Left lung (tissue), 10 donors: ENCODE data around the gene CALML3. TPM values are rescaled to one million over a fixed set of nuclear protein-coding genes. Genes with fewer than 3 reads are reported as not detected.
A peak's percentile ranks its signal among the peaks of the same experiment; 100 is the strongest.

Source experiments
- ATAC-seq: fragments of 200-7000 bp; cut with Tn5 transposase; one replicate; pipeline ENCODE4 v1.9.1; 2020; ENCODE audit warnings: moderate library complexity
- DNase-seq, 4 donors: peaks; one replicate each; pipeline ENCODE4 v3.0.0-alpha.2; 2013 to 2020
- H3K27ac ChIP-seq, 2 donors: fragments of 200-600 bp; sonication (generic) in 1 of 2; one replicate each; pipeline versions ENCODE4 v1.5.0 to v1.8.0; 2020 to 2021
- H3K27me3 ChIP-seq, 2 donors: fragments of 200-600 bp; sonication (generic) in 1 of 2; one replicate each; pipeline versions ENCODE4 v1.5.0 to v1.8.0; 2020 to 2021
- H3K36me3 ChIP-seq, 2 donors: fragments of 200-600 bp; sonication (generic) in 1 of 2; one replicate each; pipeline versions ENCODE4 v1.5.0 to v1.8.0; 2020 to 2021
- H3K4me1 ChIP-seq, 2 donors: fragments of 200-600 bp; one replicate each; pipeline ENCODE4 v1.8.0; 2021
- H3K4me3 ChIP-seq, 2 donors: fragments of 200-600 bp; sonication (generic) in 1 of 2; one replicate each; pipeline versions ENCODE4 v1.5.0 to v1.8.0; 2020 to 2021; ENCODE audit warnings: mild to moderate bottlenecking in 1 of 2
- H3K9me3 ChIP-seq, 2 donors: fragments of 200-600 bp; sonication (generic) in 1 of 2; one replicate each; pipeline versions ENCODE4 v1.5.0 to v1.8.0; 2020 to 2021
- intact Hi-C, 2 donors: fragments of 100-400 bp; cut with DNase I; formaldehyde crosslinking; loops; one replicate each; pipeline versions ENCODE4 v1.11.2 to v1.14.2; 2022
- polyA plus RNA-seq, 6 donors: library from polyadenylated mRNA; unstranded; fragments of 120-200 nt; gene quantifications; one replicate each; pipeline ENCODE4 v1.2.1, GENCODE V29; 2013; ENCODE audit not compliant: insufficient read length in 6 of 6
- total RNA-seq, 2 donors: library from RNA; stranded (reverse); fragmentation: NEBNext Ultra II Directional; extraction: Animal tissue kit (Norgen Biotek cat#: 25700); gene quantifications; one replicate each; pipeline ENCODE4 v1.2.1, GENCODE V29; 2021
- TF ChIP-seq, protein P1 (sequence below), 2 donors: fragments of 200-600 bp; sonication (generic) in 1 of 2; IDR thresholded peaks; one replicate each; pipeline versions ENCODE4 v1.5.0 to v1.8.0; 2021; ENCODE audit warnings: antibody characterized with exemption in 2 of 2
- donor health status: DM: no; HTN: yes; CAD: no.
- donor health status: DM: no; HTN: no; CAD: no.

CALML3 gene
- total and polyA plus RNA-seq, 8 donors = 0.28 to 0.87 (median 0.64) TPM; not detected in 2

GRCh38 chr10:5490032-5490431 is 34.7 kb upstream of the CALML3 start:
- DNase-seq = no peak
- Histone ChIP-seq H3K4me1 (no peaks in the 10 kb centered on the region), H3K27ac (no peak overlapping the region), H3K9me3 (peaks cover 0 to 10% of the 10 kb centered on the region in 2 donors), H3K36me3 (no peaks in the 10 kb centered on the region), H3K27me3 (no peaks in the 10 kb centered on the region), H3K4me3 (no peak overlapping the region)
- no peak for ATAC-seq
- intact Hi-C loops = no loop called here
- TF ChIP-seq, protein P1, sequence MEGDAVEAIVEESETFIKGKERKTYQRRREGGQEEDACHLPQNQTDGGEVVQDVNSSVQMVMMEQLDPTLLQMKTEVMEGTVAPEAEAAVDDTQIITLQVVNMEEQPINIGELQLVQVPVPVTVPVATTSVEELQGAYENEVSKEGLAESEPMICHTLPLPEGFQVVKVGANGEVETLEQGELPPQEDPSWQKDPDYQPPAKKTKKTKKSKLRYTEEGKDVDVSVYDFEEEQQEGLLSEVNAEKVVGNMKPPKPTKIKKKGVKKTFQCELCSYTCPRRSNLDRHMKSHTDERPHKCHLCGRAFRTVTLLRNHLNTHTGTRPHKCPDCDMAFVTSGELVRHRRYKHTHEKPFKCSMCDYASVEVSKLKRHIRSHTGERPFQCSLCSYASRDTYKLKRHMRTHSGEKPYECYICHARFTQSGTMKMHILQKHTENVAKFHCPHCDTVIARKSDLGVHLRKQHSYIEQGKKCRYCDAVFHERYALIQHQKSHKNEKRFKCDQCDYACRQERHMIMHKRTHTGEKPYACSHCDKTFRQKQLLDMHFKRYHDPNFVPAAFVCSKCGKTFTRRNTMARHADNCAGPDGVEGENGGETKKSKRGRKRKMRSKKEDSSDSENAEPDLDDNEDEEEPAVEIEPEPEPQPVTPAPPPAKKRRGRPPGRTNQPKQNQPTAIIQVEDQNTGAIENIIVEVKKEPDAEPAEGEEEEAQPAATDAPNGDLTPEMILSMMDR (IDR thresholded peaks at IDR 0.05) = no peak

- H3K36me3 ChIP-seq = no peaks in the 10 kb centered on the region
- no peak for ATAC-seq
- no peaks in the 10 kb centered on the region for H3K27me3 ChIP-seq
- intact Hi-C loops = no loop called here
- peak in 1 of 4 donors; percentile 27 for DNase-seq
- H3K27ac ChIP-seq = no peak overlapping the region
- TF ChIP-seq, protein P1 (IDR thresholded peaks at IDR 0.05) = no peak
- no peaks in the 10 kb centered on the region for H3K4me1 ChIP-seq
- H3K9me3 ChIP-seq = peaks cover 0 to 10% of the 10 kb centered on the region in 2 donors
- H3K4me3 ChIP-seq = no peak overlapping the region
These were observed 33.9 kb upstream of the CALML3 start for GRCh38 chr10:5490698-5491464.

DNA sequence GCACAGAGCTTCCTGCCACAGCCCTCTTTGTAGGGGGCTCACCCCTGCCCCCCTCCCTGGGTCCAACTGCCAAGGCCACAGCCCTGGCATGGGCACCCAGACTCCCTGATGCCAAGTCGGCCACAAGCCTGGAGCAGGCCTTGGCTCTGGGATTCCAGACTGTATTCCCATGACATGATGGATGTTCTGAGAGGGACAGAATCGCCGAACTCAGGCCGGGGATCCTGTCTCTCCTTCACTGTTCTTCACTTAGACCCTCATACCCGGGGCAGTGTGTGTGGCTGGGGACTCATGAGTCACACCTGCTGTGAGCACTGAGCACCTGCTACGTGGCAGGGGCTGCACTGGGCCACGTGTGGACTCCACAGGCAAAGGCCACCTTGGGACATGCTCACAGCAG is 33.3 kb upstream of the CALML3 start:
- no peaks in the 10 kb centered on the region for H3K36me3 ChIP-seq
- H3K4me3 ChIP-seq = no peak overlapping the region
- H3K27ac ChIP-seq = no peak overlapping the region
- no peaks in the 10 kb centered on the region for H3K27me3 ChIP-seq
- DNase-seq = peak in 1 of 4 donors; percentile 40
- intact Hi-C loops = no loop called here
- H3K4me1 ChIP-seq = no peaks in the 10 kb centered on the region
- H3K9me3 ChIP-seq = peaks cover 0 to 10% of the 10 kb centered on the region in 2 donors
- TF ChIP-seq, protein P1 (IDR thresholded peaks at IDR 0.05) = no peak
- no peak for ATAC-seq

GRCh38 chr10:5492322-5492855 is 32.4 kb upstream of the CALML3 start:
- intact Hi-C loops = no loop called here
- DNase-seq (no peak), ATAC-seq (no peak)
- H3K4me1 ChIP-seq = no peaks in the 10 kb centered on the region
- H3K27me3 ChIP-seq = no peaks in the 10 kb centered on the region
- TF ChIP-seq, protein P1 (IDR thresholded peaks at IDR 0.05) = no peak
- H3K27ac ChIP-seq = no peak overlapping the region
- no peaks in the 10 kb centered on the region for H3K36me3 ChIP-seq
- H3K4me3 ChIP-seq = no peak overlapping the region
- peaks cover 0 to 10% of the 10 kb centered on the region in 2 donors for H3K9me3 ChIP-seq

GRCh38 chr10:5492929-5493576 is 31.7 kb upstream of the CALML3 start:
- no peak for DNase-seq
- TF ChIP-seq, protein P1 (IDR thresholded peaks at IDR 0.05) = no peak
- intact Hi-C loops = no loop called here
- no peak overlapping the region for H3K4me3 ChIP-seq
- no peaks in the 10 kb centered on the region for H3K4me1 ChIP-seq
- H3K27ac ChIP-seq = no peak overlapping the region
- H3K36me3 ChIP-seq = no peaks in the 10 kb centered on the region
- peaks cover 0 to 10% of the 10 kb centered on the region in 2 donors for H3K9me3 ChIP-seq
- H3K27me3 ChIP-seq = no peaks in the 10 kb centered on the region
- ATAC-seq = no peak
